Fibroblast of lung (primary cell): ENCODE data around the gene NHERF1. TPM values are rescaled to one million over a fixed set of nuclear protein-coding genes. Genes with fewer than 3 reads are reported as not detected.

Source experiments
- DNase-seq, 2 donors: peaks; one replicate each; pipeline versions ENCODE4 v3.0.0 to v3.0.0-alpha.2; 2010; ENCODE audit warnings: low read depth in 2 of 2
- H2AFZ ChIP-seq: 2 replicates; pipeline ENCODE4 v1.5.1; 2012; ENCODE audit warnings: low read length, control low read depth, inconsistent platforms
- H3K27ac ChIP-seq: 2 replicates; pipeline ENCODE4 v1.5.1; 2011; ENCODE audit warnings: low read length, control low read depth; ENCODE audit not compliant: insufficient read depth
- H3K27me3 ChIP-seq: 2 replicates; pipeline ENCODE4 v1.5.1; 2011; ENCODE audit warnings: mild to moderate bottlenecking, low read length; ENCODE audit not compliant: control insufficient read depth, insufficient read depth
- H3K36me3 ChIP-seq: 2 replicates; pipeline ENCODE4 v1.5.1; 2011; ENCODE audit warnings: low read length; ENCODE audit not compliant: control insufficient read depth, insufficient read depth
- H3K4me1 ChIP-seq: 2 replicates; pipeline ENCODE4 v1.5.1; 2011; ENCODE audit warnings: low read length; ENCODE audit not compliant: control insufficient read depth, insufficient read depth; ENCODE audit errors: extremely low read depth
- H3K4me2 ChIP-seq: 2 replicates; pipeline ENCODE4 v1.5.1; 2011; ENCODE audit warnings: low read length, control low read depth; ENCODE audit not compliant: insufficient read depth; ENCODE audit errors: extremely low read depth
- H3K4me3 ChIP-seq, 4 experiments: fragments of 200-600 bp in 1 of 4; sonication (generic) in 1 of 4; replicated peaks in 1 of 4; 2 replicates each; pipeline ENCODE4 v1.5.1; 2011 to 2016; ENCODE audit warnings: low read length in 4 of 4, low read depth in 3 of 4, mild to moderate bottlenecking in 3 of 4, control low read depth in 2 of 4, inconsistent platforms in 1 of 4, mixed read lengths in 1 of 4; ENCODE audit not compliant: insufficient read depth in 1 of 4; ENCODE audit errors: control extremely low read depth in 1 of 4
- H3K79me2 ChIP-seq: 2 replicates; pipeline ENCODE4 v1.5.1; 2012; ENCODE audit warnings: mild to moderate bottlenecking, low read length, inconsistent platforms; ENCODE audit not compliant: control insufficient read depth, insufficient read depth
- H3K9ac ChIP-seq: 2 replicates; pipeline ENCODE4 v1.5.1; 2011; ENCODE audit warnings: mild to moderate bottlenecking, low read length, control low read depth; ENCODE audit not compliant: insufficient read depth
- H3K9me3 ChIP-seq: 2 replicates; pipeline ENCODE4 v1.5.1; 2012; ENCODE audit warnings: low read depth, low read length; ENCODE audit not compliant: control insufficient read depth, insufficient read depth
- H4K20me1 ChIP-seq: 2 replicates; pipeline ENCODE4 v1.5.1; 2011; ENCODE audit warnings: low read length; ENCODE audit not compliant: control insufficient read depth, insufficient read depth; ENCODE audit errors: extremely low read depth
- CTCF ChIP-seq, 2 donors: IDR thresholded peaks in 1 of 2; conservative IDR thresholded peaks in 1 of 2; 1 replicate in 1 of 2; 2 replicates in 1 of 2; pipeline ENCODE4 v1.5.1; 2011 to 2012; ENCODE audit warnings: low read length in 2 of 2, control low read depth in 1 of 2, inconsistent platforms in 1 of 2, low read depth in 1 of 2, mild to moderate bottlenecking in 1 of 2
- EZH2 ChIP-seq: IDR thresholded peaks from 2 replicates; pipeline ENCODE4 v1.5.1; 2012; ENCODE audit warnings: low read length, control low read depth, mild to moderate bottlenecking; ENCODE audit errors: missing control alignments
- polyA plus RNA-seq, 2 donors: library from polyadenylated mRNA; depleted of rRNA in 1 of 2; stranded (reverse) in 1 of 2; unstranded in 1 of 2; fragments of >200 nt; gene quantifications; 2 replicates each; pipeline ENCODE4 v1.2.1, GENCODE V29; 2011 to 2012; ENCODE audit warnings: missing spikeins in 1 of 2
- total RNA-seq: library from RNA; depleted of rRNA; stranded (reverse); fragments of >200 nt; gene quantifications from 2 replicates; pipeline ENCODE4 v1.2.1, GENCODE V29; 2014

NHERF1 gene
- total and polyA plus RNA-seq, 2 donors (not counting 1 experiment from before 2014, with no cell fraction given): 10.2 to 13.9 TPM

DNA sequence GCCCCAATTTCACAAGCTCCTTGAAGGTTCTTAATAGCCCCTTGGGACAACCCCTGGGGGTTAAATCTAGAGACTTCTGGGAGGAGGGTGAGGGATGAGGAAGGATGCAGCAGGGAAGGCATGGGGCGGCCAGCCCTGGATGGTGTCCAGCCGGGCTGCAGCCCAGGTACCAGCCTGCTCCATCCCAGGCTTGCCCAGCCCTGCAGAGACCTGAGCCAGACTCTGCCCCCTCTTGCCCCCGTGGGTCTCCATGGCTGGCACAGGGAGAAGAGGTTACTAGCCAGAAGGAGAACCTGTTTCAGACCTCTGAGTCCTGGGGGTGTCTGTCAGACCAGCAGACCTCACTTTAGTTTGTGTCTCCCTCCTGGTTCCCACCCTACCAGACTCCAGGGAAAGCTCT is 8.5 kb downstream of the NHERF1 start:
- Histone ChIP-seq H3K36me3 (no peaks in the 10 kb centered on the region), H3K4me1 (peaks cover 13% of the 10 kb centered on the region), H3K27me3 (no peaks in the 10 kb centered on the region), H2AFZ (no peak overlapping the region), H4K20me1 (no peaks in the 10 kb centered on the region), H3K27ac (no peak overlapping the region), H3K79me2 (no peaks in the 10 kb centered on the region), H3K9ac (no peak overlapping the region), H3K4me2 (no peak overlapping the region), H3K9me3 (no peaks in the 10 kb centered on the region), H3K4me3 (no peak overlapping the region)
- no peak for DNase-seq
- TF ChIP-seq EZH2 (no peak), CTCF (conservative IDR thresholded peaks at IDR 0.05 in 1 of 2, IDR thresholded peaks at IDR 0.05 in 1 of 2; ENCODE audit: low read depth in 1 of 2, low read length in 2 of 2) (no peak)

GRCh38 chr17:74757502-74757901 is 9.1 kb downstream of the NHERF1 start:
- Histone ChIP-seq H3K9me3 (no peaks in the 10 kb centered on the region), H3K79me2 (no peaks in the 10 kb centered on the region), H3K27me3 (no peaks in the 10 kb centered on the region), H3K4me1 (peaks cover 13% of the 10 kb centered on the region), H3K27ac (no peak overlapping the region), H3K4me2 (no peak overlapping the region), H3K9ac (peak overlapping the region; percentile 5), H2AFZ (no peak overlapping the region), H3K4me3 (no peak overlapping the region), H4K20me1 (no peaks in the 10 kb centered on the region), H3K36me3 (no peaks in the 10 kb centered on the region)
- no peak for TF ChIP-seq EZH2
- no peak for TF ChIP-seq CTCF (conservative IDR thresholded peaks at IDR 0.05 in 1 of 2, IDR thresholded peaks at IDR 0.05 in 1 of 2; ENCODE audit: low read depth in 1 of 2, low read length in 2 of 2)
- no peak for DNase-seq

DNA sequence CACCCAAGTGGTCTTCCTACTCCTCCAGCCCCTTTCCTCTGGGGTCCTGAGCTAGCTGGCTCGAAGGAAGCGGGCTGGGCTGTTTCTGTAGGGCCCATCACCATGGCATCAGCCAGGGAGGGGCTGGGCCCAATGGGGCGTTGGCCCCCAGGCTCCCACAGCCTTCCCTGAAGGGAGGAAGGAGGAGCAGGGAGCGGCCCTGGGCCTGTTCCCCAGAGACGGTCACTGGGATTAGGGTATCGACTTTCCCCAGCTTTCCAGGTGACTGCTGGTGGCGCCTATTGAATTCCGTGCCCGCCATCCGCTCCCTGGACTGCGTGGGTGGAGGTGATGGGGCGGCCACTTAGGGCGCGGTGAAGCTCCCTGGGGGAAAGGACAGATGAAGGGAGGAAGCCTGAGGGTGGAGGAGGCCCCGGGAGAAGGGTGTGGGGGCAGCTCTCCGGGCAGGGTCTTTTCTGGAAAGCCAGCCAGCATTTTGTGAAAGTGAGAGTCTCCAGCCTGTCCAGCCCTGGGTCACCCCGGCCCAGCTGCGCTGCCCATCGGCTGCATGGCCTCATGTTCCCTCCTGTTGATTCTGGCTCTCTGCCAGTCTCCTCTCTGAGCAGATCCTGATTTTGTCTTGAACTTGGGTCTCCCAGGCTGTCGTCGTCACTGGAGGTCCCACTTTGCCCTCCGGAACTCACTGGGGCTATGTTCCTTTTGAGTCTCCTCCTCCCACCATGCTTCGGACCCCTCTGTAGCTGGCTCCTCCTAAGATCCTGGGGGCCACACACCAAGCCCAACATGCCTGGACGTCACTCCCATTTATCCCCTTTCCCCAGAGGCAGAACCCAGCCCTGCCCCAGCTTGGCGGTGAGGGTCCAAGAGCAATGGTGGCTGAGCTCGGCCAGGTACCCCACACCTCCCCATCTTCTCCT is 9.8 kb downstream of the NHERF1 start:
- peak in 1 of 2 donors; percentile 62 for DNase-seq

More for the DNA sequence above, 9.8 kb downstream of the NHERF1 start:
- Histone ChIP-seq H3K27me3 (no peaks in the 10 kb centered on the region), H3K4me3 (no peak overlapping the region), H3K4me2 (no peak overlapping the region), H3K9ac (no peak overlapping the region), H3K4me1 (peaks cover 13% of the 10 kb centered on the region), H3K36me3 (no peaks in the 10 kb centered on the region), H4K20me1 (no peaks in the 10 kb centered on the region), H2AFZ (no peak overlapping the region), H3K9me3 (no peaks in the 10 kb centered on the region), H3K27ac (no peak overlapping the region), H3K79me2 (no peaks in the 10 kb centered on the region)
- TF ChIP-seq EZH2: no peak
- no peak for TF ChIP-seq CTCF (conservative IDR thresholded peaks at IDR 0.05 in 1 of 2, IDR thresholded peaks at IDR 0.05 in 1 of 2; ENCODE audit: low read depth in 1 of 2, low read length in 2 of 2)
